NCI-H446 (cell line): ENCODE measurements around the gene AHRR.

Source experiments
- DNase-seq, 2 experiments: peaks; one replicate each; lab custom pipeline; 2025; lab: John Stamatoyannopoulos, UW

AHRR gene

DNA sequence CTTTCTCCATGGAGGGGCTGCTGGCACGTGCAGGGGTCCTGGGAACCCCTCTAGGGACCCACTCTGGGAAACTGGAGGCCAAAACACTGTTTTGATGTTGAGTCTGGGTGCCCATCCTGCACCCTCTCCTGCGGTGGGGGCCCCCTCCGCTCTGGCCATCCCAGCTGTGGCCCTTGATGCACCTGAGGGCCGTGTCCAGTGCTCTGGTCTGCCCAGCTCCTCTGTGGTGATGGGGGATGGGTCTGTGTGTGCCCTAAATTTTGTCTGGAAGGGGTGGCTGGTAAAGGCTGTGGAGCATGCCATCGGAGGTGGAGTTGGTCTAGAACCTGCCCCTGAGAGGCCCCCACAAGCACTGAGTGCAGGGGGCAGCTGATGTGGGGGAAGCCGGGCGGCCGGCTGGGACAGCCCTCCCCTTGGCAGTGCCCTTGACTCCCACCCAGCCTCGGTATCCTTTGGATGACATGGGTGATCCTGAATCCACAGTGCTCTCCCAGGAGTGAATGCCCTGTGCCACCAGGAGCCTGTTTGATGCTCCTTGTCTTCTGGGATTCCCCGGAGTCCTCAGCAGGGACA, 26.3 kb downstream of the AHRR start:
- no peak for DNase-seq

DNA sequence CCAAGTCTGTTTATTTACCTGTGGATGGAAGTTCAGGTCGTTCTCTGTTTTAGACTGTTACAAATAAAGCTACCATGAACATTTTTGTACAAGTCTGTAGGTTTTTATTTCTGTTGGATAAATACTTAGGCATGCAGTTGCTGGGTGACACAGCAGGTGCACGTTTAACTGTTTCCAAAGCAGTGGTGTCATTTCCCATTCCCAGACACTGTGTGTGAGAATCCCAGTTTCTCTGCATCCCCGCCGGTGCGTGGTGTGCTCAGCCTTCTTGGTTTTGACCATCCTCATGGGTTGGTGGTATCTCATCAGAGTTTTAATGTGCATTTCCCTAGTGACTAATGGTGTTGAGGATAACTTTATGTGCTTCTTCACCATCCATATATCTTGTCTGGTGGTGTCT, 27.2 kb downstream of the AHRR start:
- no peak for DNase-seq

DNA sequence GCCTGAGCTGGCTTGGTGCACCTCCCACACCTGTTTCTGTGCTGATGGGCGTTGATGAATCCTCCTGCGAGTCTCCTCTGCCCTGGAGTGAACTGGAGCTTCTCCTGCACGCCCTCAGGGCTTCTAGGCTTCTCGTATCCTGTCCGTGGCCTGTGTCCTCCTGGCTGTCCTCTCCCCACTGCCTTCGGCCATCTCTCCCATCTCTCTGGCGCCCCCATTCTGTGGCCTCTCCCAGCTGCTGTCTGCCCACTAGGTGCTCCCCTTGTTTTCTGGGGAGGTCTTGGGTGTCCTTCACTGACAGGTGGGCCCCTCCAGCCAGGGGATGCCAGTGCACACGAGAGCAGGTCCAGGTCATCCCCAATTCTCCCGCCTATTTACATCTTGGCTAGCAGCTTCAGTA, 28.8 kb downstream of the AHRR start:
- no peak for DNase-seq

DNA sequence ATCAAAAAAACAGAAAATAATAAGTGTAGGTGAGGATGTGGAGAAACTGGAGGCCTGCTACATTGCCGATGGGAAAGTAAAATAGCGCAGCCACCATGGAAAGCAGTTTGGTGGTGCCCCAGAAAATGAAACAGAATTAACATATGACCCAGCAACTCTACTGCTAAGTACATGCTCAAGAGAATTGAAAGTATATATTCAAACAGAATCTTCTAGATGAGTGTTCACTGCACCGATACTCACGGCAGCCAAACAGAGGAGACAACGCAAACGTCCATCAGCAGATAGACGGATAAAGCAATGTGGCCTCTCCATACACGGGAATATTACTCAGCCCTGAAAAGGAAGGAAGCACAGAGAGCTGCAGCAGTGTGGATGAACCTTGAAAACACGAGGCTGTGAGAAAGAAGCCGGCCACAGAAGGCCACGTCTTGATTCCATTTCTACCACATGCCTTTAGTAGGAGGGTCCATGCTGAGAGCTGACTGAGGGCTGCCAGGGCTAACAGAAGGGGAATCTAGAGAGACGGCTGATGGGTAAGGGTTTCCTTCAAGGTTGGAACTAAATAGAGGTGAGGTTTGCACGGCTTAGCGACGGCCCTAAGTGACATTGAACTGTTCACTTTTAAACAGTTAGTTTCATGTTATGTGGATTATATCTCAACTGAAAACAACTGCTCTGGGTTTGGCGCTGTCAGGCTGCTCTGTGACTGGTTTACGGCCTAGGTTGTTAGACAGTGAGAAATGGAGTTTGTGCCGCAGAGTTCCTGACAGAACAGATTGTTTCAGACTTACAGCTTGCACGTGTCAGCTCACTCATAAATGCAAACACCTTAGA, 29.8 kb downstream of the AHRR start:
- DNase-seq: no peak

DNA sequence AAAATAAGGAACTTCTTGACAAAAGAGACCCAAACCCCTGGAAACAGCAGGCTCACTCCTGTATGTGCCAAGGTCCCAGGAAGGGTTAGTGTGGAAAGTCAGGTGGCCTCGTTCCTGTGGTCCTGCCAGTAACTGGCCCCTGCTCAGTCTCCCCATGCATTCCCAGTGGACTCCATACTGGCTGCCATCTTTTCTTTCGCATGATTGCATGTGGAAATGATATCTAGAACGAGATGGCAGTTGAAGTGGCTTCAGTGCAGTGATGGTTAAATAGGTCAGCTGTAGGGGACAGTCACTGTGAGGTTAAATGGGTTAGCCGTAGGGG, 30.4 kb downstream of the AHRR start:
- no peak for DNase-seq

DNA sequence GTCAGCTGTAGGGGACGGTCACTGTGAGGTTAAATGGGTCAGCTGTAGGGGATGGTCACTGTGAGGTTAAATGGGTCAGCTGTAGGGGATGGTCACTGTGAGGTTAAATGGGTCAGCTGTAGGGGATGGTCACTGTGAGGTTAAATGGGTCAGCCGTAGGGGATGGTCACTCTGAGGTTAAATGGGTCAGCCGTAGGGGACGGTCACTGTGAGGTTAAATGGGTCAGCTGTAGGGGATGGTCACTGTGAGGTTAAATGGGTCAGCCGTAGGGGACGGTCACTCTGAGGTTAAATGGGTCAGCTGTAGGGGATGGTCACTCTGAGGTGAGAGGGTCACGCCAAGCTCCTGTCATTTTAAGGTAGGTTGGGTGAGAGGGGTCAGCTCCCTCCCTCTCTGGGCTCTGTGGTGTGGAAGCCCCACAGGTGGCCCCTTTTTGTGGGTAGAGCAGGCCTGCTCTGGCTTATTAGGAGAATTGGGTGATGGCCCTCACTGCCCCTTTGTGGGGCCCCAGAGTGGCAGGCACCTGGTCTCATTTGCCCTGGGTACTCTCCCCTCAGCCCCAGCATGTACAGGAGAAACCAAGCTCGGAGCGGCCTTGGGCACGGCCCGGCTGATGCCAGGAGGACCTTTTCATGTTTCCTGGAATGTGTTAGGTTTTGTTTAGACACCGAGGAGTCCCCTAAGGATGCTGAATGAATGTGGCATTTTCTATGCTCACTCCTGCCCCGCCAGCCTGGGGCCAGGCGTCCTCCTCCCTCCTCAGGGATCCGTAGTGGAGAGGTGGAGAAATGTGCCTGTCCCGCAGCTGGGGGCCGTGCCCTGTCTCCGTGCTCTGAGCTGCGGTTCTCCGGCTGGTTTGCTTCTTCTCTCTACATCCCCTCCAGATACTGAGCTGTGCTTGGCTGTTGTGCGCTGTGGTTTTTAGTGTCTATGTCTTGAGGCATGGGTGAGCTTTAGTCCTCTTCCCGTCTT, 31.4 kb downstream of the AHRR start:
- DNase-seq: no peak

DNA sequence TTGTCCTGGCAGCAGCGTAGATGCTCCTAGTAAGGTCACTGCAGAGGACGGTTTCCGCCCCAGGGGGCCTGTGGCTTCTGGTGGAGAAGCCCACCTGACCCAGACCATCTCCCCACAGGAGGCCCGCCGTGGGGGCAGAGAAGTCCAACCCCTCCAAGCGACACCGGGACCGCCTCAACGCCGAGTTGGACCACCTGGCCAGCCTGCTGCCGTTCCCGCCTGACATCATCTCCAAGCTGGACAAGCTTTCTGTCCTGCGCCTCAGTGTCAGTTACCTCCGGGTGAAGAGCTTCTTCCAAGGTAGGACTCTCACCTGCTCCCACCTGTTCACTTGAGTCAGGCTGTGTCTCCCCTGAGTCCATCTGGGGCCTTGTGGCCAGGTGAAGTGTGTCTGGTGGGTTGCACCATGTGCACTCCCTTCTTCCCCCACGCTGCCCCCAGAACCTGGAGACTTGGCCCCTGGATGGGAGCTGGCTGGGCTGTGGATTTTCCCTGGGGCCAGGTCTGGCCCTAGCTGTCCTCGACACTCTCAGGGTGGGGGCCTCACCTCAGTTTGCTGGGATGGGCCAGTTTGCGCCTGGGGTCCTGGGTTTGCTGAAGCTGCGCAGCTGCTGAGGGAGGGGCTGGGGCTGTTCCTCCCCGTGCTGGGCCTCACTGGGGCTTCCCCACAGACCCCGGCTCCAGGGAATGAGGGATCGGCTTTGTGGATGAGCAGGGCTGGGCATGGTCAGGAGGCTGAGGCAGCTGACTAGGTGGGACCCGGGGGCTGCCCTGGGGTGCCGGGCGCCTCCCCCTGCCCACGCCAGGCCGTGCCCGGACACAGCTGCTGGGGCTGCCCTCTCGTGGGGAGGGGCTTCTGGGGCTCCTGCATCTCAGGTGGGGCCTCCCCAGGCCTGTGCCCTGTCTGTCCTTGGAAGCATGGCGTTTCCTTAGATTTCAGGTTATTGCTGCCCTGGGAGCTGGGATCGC, 32.4 kb downstream of the AHRR start:
- DNase-seq: no peak

DNA sequence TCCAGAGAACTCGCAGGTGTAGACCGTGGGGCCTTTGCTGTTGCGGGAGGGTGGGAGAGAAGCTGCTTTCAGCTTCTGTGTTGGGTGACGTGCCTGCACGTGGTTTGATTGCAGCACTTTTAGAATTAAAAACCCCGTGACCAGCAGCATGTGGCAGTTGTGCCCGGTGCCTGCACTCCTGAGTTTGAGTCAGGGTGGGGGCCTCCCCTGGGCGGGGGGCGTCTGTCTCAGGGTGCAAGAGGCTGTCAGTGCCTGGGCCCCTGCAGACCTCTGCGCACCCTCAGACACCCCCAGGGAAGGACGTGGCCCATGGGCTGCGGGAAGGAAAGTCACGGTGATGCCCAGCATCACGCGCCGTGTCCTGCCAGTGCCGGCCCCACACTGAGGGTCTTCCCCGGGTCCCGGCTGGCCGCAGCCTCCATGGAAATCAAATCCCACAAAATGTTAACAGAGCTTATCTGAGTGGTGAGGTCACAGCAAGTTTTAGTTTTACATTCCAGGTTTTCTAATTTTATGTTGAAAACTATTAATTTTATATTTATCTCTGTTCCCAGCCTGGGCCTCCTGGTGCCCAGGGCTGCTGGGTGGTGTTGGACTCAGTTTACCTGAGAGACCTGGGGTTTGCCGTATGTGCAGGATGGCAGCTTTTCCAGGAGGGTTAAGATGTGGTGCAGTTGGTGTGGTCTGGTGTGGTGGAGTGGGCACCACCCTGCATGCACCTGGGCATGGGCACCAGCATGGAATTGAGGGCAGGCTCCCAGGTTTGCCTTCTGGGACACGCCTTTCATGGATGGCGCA, 33.3 kb downstream of the AHRR start:
- DNase-seq: no peak

DNA sequence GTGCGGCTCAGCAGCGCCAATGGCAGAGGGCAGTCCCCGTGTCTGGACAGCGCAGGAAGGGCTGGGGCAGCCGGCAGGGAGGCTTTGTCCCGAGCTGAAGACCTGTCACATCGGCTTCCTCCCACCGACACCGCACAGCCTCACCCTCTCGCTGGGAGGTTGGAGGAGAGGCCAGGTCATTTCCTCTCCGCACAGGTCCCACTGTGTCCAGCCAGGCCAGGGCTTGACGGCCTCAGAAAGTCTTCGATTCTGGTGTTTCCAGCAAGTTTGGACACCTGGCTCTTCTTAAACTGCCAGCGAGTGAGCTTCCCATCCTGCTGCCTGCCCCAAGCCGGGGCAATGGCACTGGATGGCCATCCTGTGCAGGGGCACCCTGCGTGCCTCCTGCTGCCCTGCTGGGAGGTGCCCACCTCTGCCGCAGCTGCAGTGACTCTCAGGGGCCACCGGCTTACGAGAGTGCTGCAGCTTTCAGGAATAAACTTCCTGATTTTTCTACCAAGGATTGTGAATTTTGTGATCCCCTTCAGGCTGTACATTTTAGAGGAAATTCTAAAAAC, 33.9 kb downstream of the AHRR start:
- DNase-seq: no peak

DNA sequence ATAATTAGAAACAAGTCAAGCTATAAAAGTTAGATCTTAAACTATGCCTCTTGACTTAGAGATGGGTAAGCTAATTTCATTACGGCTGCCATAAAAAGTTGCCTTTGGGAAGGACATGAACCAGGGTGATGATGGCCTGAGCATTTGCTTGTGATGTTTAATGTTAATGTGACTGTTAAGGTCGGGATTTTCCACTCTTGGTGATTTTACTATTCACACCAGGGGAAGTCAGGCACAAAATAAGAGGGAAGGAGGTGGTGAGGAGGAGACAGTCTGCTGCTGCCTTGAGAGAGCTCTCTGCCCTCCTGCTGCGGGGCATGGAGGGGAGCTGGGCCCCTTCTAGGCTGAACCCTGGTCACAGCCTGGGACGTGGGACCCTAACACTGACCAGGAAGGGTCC, 34.4 kb downstream of the AHRR start:
- DNase-seq: no peak

DNA sequence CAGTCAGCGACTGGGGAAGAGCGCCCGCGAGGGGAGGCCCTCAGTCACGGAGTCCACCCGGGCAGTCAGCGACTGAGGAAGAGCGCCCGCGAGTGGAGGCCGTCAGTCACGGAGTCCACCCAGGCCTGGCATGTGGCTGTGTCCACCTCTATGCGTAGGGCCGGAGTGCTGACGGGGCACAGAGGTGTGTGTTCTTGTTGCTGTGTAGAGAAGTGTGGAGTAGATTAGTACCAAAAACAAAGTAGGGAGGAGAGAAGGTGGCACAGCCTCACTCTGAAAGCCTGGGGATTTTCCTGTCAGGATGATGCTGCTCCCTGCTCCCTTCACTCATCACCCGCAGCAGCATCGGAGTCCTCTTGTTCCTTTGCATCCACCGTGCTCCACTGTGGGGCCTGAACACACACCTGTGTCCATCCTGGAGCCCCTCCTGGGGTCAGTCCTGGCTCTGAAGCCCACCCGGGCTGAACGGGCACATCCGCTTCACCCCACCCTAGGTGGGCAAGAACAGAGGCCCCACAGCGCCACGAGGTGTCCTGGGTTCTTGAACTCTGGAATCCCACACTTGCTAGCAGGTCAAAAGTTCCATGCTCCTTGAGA, 37.9 kb downstream of the AHRR start:
- no peak for DNase-seq

DNA sequence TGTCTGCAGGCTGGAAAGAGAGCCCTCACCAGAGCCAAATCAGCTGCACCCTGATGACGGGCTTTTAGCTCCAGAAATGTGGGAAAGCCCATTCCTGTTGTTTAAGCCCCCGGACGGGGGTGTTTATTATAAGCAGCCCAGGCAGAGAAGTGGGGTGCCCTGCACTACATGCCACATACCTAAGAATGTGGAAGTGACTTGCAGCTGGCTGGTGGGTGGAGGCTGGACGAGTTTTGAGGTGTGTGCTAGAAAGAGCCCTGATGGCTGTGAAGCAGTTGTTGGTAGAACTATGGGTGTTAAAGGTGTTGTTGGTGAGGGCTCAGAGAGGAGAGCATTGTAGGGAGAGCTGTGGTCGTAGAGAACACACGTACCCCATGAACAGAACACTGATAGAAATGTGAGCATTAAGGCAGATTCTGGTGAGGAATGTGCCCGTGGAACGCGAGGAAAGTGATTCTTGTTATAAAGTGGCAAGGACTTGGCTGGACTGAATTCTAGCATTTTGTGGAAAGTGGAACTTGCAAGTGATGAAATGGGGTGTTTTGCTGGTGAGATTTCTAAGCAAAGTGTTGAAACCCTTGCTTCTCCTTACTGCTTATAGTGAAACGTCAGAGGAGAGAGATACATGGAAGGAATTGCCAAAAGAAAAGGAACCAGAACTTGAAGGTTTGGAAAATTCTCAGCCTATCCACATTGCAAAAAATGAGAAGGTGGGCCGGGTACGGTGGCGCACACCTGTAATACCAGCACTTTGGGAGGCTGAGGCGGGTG, 38.9 kb downstream of the AHRR start:
- no peak for DNase-seq

DNA sequence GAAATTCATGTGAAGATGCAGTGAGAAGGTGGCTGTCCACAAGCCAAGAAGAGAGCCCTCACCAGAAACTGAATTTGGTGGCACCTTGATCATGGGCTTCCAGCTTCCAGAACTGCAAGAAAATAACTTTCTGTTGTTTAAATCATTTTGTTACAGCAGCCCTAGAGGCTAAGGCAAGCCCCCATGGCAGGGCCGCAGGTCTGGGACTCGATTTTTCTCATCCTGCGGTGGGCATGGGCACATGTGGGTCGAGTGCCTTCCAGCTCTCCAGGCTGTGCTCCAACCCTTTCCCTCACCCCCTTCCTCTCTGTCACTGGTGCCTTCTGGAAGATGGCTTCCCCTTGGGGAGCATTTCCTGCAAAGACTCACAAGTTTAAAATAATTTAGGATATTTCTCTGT, 40.7 kb downstream of the AHRR start:
- no peak for DNase-seq

DNA sequence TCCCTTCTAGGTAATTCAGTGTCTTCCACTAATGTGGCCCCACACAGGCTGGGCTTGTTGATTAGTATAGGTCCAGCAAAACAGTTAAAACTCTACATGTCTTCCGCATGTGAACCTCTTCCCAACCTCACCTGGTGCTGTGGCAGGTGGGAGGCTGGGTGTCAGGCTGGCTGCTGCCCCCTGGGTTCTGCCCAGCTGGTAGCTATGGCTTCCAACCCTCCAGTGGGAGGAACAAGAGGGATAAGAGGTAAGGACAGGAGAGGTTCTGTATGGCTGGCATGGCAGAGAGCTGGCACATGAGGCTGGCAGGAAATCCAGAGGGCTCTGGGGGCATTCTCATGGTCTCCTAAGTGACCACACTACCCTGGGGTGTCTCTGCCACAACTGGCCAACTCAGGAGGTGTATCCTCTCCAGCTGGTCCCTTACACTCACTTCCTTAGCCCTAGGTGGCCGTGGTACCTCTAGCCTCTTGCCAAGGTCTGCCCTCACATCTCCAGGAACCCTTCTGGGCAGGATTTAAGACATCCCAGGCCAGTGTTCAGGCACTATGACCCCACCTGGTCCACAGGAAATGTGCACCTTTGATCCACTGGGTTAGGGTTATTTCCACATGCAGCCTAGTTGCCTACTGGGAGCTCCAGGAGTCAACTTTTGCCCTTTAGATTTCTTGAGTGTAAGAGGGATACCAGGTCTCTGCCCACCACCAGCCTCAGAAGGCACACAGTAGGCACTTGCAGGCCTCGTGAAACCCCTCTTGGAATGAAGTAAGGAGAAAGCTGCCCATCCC, 41.7 kb downstream of the AHRR start:
- DNase-seq: no peak

DNA sequence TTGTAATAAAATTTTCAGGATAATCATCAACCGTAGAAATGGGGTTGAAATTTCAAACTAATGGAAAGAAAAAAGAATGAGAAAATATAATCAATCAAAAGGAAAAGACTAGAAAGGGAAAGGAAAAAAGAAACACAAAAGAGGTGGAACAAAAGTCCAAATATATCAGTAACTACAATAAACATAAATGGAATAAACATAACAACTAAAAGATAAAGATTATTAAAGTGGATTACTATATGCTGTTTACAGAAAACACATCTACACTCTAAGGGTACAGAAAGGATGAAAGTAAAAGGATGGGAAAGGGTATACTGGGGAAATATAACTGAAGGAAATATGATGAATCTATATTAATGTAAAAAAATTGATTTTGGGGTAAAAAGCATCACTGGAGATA, 43.0 kb downstream of the AHRR start:
- DNase-seq: no peak

DNA sequence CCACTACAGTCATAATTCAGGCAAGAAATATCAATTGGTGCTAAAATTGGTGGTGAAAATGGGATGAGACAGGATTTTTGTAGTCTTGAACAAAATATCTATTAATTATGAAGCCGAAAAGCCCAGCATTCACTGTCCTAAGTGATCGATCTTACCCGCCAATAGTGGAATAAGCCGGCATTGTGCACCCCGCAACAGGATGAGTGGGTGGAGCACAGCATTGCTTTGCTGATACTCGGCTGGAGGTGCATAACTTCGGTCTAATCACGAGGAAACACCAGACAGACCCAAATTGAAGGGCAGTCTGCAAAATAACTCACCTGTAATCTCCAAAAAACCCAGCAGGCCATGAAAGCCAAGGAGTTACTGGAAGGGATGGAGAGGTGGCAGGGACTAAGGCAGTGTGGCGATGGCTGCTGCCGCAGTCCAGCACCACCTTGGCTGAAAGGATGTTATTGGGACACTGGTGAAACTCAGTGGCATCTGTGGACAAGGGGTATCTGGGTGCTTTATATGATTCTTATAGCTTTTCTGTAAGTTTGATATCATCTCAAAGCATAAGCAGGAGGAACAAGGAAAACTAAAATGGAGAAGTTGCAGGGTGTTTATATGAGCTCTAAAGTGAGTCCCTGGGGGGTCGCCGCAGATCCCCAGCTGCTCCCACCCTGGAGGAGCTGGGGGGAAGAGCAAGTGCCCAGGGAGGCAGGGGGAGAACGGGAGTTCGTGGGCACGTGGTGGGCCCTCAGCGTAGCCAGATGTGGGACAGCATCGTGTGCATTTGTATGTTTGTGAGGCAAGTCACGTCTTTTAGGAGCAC, 45.2 kb downstream of the AHRR start:
- no peak for DNase-seq

DNA sequence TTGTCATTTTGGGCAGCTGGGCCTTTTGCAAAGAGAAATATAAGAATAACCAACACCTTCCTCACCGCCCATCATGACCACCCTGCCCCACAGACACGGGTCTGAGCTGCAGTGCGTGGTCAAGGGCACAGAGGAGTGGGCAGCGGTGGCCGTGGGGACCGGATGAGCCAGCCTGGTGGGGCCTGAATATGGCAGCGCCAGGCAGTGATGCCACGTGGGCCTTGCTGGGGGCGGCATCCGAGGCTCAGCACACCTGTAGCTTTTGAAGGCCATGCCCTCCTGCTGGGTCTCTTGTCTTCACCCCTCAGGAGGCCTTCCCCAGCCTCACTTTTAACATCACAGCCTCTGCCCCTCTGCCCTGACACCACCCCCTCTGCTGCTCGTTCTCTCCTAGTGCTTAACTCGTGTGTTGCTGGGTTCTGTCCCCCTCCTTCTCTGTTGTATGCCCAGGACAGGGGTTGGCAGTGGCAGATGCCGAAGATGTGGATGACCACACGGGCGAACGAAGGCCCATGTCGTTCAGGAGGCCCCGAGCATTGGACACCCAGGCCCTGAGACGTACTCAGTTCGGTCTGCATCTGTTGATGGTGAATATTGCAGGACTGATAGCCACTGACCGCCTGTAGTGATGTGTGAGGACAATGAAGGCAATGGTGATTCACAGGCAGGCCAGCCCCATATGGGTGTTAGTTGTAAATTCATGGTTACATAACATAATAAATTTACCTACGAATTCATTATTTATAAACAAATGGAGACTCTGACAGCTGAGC, 46.0 kb downstream of the AHRR start:
- DNase-seq: no peak
